Common myeloid progenitor, CD34-positive (primary cell): Measurements from ENCODE around the gene EPAS1.
A peak's percentile ranks its signal among the peaks of the same experiment; 100 is the strongest.

ENCODE experiments used
- CTCF ChIA-PET: fragments of 350-600 bp; sonication (Branson Sonifier 250); formaldehyde crosslinking; loops from one replicate; lab custom pipeline; 2021; ENCODE audit warnings: antibody characterized with exemption; lab: Charles Lee
- POLR2A ChIA-PET: fragments of 350-600 bp; sonication (Branson Sonifier 250); formaldehyde crosslinking; loops from one replicate; lab custom pipeline; 2021; ENCODE audit warnings: antibody characterized with exemption; lab: Charles Lee
- DNase-seq, 3 donors: peaks; one replicate each; pipeline versions ENCODE4 v3.0.0 to v3.0.0-alpha.2; 2013
- H3K27ac ChIP-seq, 2 experiments: 1 replicate in 1 of 2; 2 replicates in 1 of 2; pipeline ENCODE4 v1.7.0; 2013; ENCODE audit warnings: inconsistent platforms in 2 of 2, low read length in 2 of 2, mild to moderate bottlenecking in 2 of 2, low read depth in 1 of 2, moderate library complexity in 1 of 2; ENCODE audit not compliant: severe bottlenecking in 2 of 2, insufficient read depth in 1 of 2, poor library complexity in 1 of 2
- H3K27me3 ChIP-seq, 5 experiments: replicated peaks in 2 of 5; 1 replicate in 3 of 5; 2 replicates in 2 of 5; pipeline versions ENCODE4 v1.6.1 to v1.7.0; 2013; ENCODE audit warnings: low read length in 4 of 5, mild to moderate bottlenecking in 2 of 5, moderate library complexity in 2 of 5, inconsistent platforms in 1 of 5; ENCODE audit not compliant: insufficient read depth in 5 of 5, control insufficient read depth in 4 of 5
- H3K36me3 ChIP-seq, 4 experiments: 1 replicate in 2 of 4; 2 replicates in 2 of 4; pipeline versions ENCODE4 v1.6.1 to v1.7.0; 2013; ENCODE audit warnings: low read length in 3 of 4, control low read depth in 1 of 4, mild to moderate bottlenecking in 1 of 4; ENCODE audit not compliant: control insufficient read depth in 4 of 4, insufficient read depth in 4 of 4
- H3K4me1 ChIP-seq, 4 experiments: 1 replicate in 3 of 4; 2 replicates in 1 of 4; pipeline versions ENCODE4 v1.6.1 to v1.7.1; 2013; ENCODE audit warnings: low read length in 3 of 4, mild to moderate bottlenecking in 3 of 4, control low read depth in 1 of 4, inconsistent platforms in 1 of 4, moderate library complexity in 1 of 4; ENCODE audit not compliant: control insufficient read depth in 4 of 4, insufficient read depth in 4 of 4; ENCODE audit errors: control extremely low read depth in 1 of 4
- H3K4me3 ChIP-seq, 7 experiments: 1 replicate in 4 of 7; 2 replicates in 3 of 7; pipeline versions ENCODE4 v1.5.1 to v1.7.0; 2013; ENCODE audit warnings: mild to moderate bottlenecking in 7 of 7, low read length in 6 of 7, moderate library complexity in 6 of 7, inconsistent platforms in 2 of 7, low read depth in 2 of 7, control low read depth in 1 of 7; ENCODE audit not compliant: insufficient read depth in 4 of 7, control insufficient read depth in 1 of 7; ENCODE audit errors: extremely low read depth in 1 of 7
- H3K9me3 ChIP-seq, 5 experiments: 1 replicate in 4 of 5; 2 replicates in 1 of 5; pipeline versions ENCODE4 v1.6.1 to v1.7.1; 2013; ENCODE audit warnings: low read length in 4 of 5, mild to moderate bottlenecking in 2 of 5, inconsistent platforms in 1 of 5, low read depth in 1 of 5, moderate library complexity in 1 of 5; ENCODE audit not compliant: control insufficient read depth in 4 of 5, insufficient read depth in 2 of 5; ENCODE audit errors: control extremely low read depth in 1 of 5
- WGBS: methylation state at CpG from one replicate; pipeline ENCODE4 v1.1.5; 2013; ENCODE audit not compliant: insufficient coverage; 5-methylcytosine and 5-hydroxymethylcytosine counted together

The EPAS1 gene

GRCh38 chr2:46290078-46290477 lies 7.1 kb upstream of the EPAS1 start:
- H3K27me3 ChIP-seq: peaks cover 0 to 3% (median under 1%) of the 10 kb centered on the region in 5 experiments
- no peak overlapping the region for H3K4me3 ChIP-seq
- peaks cover 0 to 16% (median 3%) of the 10 kb centered on the region in 4 experiments for H3K4me1 ChIP-seq
- no peaks in the 10 kb centered on the region for H3K9me3 ChIP-seq
- H3K27ac ChIP-seq: no peak overlapping the region
- H3K36me3 ChIP-seq: no peaks in the 10 kb centered on the region
- 93% methylated on average over 4 of the region's 5 CpGs for WGBS
- no peak for DNase-seq
- ChIA-PET POLR2A (no interaction called here), CTCF (no interaction called here)

- H3K4me3 ChIP-seq: no peak overlapping the region
- H3K4me1 ChIP-seq: peaks cover 0 to 23% (median 21%) of the 10 kb centered on the region in 4 experiments
- no peaks in the 10 kb centered on the region for H3K36me3 ChIP-seq
- peaks cover 2 to 27% (median 21%) of the 10 kb centered on the region in 5 experiments for H3K27me3 ChIP-seq
- DNase-seq: no peak
- ChIA-PET CTCF (interaction anchor here (0.9 to 2.1 kb wide), 7 partner anchors 10 to 231 kb away, joined by 3 to 8 read pairs (median 4); no protein-coding TSS in a partner anchor), POLR2A (no interaction called here)
- WGBS: 77% methylated on average over 1 of the region's 4 CpGs
- H3K27ac ChIP-seq: no peak overlapping the region
- no peaks in the 10 kb centered on the region for H3K9me3 ChIP-seq
Measured at GRCh38 chr2:46293466-46293865, 3.7 kb upstream of the EPAS1 start.

GRCh38 chr2:46294176-46294836 lies 2.9 kb upstream of the EPAS1 start:
- CTCF ChIA-PET: interaction anchor here (0.6 to 2.1 kb wide), 14 partner anchors 9 to 303 kb away, joined by 3 to 8 read pairs (median 3); no protein-coding TSS in a partner anchor
- peaks cover 0 to 32% (median 30%) of the 10 kb centered on the region in 4 experiments for H3K4me1 ChIP-seq
- H3K36me3 ChIP-seq: no peaks in the 10 kb centered on the region
- H3K27ac ChIP-seq: no peak overlapping the region
- no peaks in the 10 kb centered on the region for H3K9me3 ChIP-seq
- WGBS: 79% methylated on average over 6 of the region's 7 CpGs
- POLR2A ChIA-PET: no interaction called here
- H3K4me3 ChIP-seq: no peak overlapping the region
- H3K27me3 ChIP-seq: peaks cover 2 to 35% (median 29%) of the 10 kb centered on the region in 5 experiments
- no peak for DNase-seq

- Histone ChIP-seq H3K4me1 (peaks cover 0 to 38% (median 35%) of the 10 kb centered on the region in 4 experiments), H3K4me3 (peak overlapping the region; percentile 37 to 85 (median 60)), H3K27me3 (peaks cover 12 to 55% (median 35%) of the 10 kb centered on the region in 5 experiments), H3K27ac (no peak overlapping the region), H3K9me3 (no peaks in the 10 kb centered on the region), H3K36me3 (no peaks in the 10 kb centered on the region)
- ChIA-PET POLR2A (interaction anchor here (0.5 kb wide), 1 partner anchor 25 kb away, joined by 3 read pairs; no protein-coding TSS in a partner anchor), CTCF (interaction anchor here (1.0 to 1.7 kb wide), 2 partner anchors 70 to 304 kb away, joined by 3 to 4 read pairs; no protein-coding TSS in a partner anchor)
- WGBS: 26% methylated on average over 22 of the region's 28 CpGs
- peak; percentile 48 to 82 (median 73) for DNase-seq
Measured at GRCh38 chr2:46296216-46296839, 879 bp upstream of the EPAS1 start.

- H3K27me3 ChIP-seq: peaks cover 12 to 57% (median 39%) of the 10 kb centered on the region in 5 experiments
- H3K4me3 ChIP-seq: peak overlapping the region; percentile 18 to 85 (median 66)
- peaks cover 0 to 38% (median 35%) of the 10 kb centered on the region in 4 experiments for H3K4me1 ChIP-seq
- DNase-seq: peak in 2 of 3 donors; percentile 40 to 56
- H3K9me3 ChIP-seq: no peaks in the 10 kb centered on the region
- under 1% methylated on average over 62 of the region's 65 CpGs for WGBS
- CTCF ChIA-PET: interaction anchor here (0.6 to 1.7 kb wide), 4 partner anchors 10 to 303 kb away, joined by 3 to 4 read pairs (median 3); no protein-coding TSS in a partner anchor
- POLR2A ChIA-PET: no interaction called here
- H3K27ac ChIP-seq: no peak overlapping the region
- H3K36me3 ChIP-seq: no peaks in the 10 kb centered on the region
Measured at GRCh38 chr2:46297546-46298271, 502 bp downstream of the EPAS1 start.

- Histone ChIP-seq H3K4me1 (peaks cover 0 to 38% (median 35%) of the 10 kb centered on the region in 4 experiments), H3K9me3 (no peaks in the 10 kb centered on the region), H3K27me3 (peaks cover 12 to 57% (median 39%) of the 10 kb centered on the region in 5 experiments), H3K27ac (no peak overlapping the region), H3K36me3 (no peaks in the 10 kb centered on the region), H3K4me3 (peak overlapping the region; percentile 18 to 85 (median 66))
- whole genome bisulfite sequencing: 2% methylated on average over 19 of the region's 19 CpGs
- ChIA-PET POLR2A (no interaction called here), CTCF (no interaction called here)
- peak in 1 of 3 donors; percentile 43 for DNase-seq
Measured at GRCh38 chr2:46298272-46298521, 990 bp downstream of the EPAS1 start.
